IPS-NIHi7 (cell line): Measurements from ENCODE around the gene SLAMF1.
A peak's percentile ranks its signal among the peaks of the same experiment; 100 is the strongest.
"Not testable (repeated sequence)": the region's sequence is repeated elsewhere in the genome, so short reads cannot be mapped to it uniquely, and the experiment has no call there.

Experiments
- DNase-seq: peaks from one replicate; pipeline ENCODE4 v3.0.0; 2012; ENCODE audit warnings: mixed read lengths; ENCODE audit errors: extremely low spot score

Gene SLAMF1, protein sequence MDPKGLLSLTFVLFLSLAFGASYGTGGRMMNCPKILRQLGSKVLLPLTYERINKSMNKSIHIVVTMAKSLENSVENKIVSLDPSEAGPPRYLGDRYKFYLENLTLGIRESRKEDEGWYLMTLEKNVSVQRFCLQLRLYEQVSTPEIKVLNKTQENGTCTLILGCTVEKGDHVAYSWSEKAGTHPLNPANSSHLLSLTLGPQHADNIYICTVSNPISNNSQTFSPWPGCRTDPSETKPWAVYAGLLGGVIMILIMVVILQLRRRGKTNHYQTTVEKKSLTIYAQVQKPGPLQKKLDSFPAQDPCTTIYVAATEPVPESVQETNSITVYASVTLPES

DNA sequence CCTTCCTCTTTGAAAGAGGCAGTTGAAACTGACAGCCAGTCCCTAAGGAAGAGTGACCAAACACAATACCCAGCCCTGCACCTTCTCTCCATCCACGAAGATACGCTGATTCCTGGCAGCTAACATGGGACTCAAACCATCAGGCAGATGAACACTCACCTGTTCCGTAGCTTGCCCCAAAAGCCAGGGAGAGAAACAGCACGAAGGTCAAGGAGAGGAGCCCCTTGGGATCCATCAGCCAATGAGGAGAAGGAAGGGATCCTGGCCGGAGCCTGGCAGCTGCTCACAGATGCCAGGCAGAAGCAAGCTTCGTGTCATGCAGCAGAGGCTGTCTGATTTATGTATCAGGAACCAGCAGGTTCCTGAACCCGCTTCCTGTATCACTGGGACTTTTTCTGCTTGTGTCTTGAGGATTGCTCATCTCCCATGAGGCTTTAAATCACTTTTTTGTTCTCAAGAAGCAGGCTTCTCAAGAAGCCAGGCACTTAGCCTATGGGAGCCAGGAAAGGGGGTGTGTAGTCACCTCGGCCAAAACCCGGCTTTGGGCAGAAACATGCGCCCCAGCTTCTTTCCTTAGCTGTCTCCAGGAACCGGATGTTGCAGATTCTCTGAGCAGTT lies at the start of gene SLAMF1:
SLAMF1 (minus strand) TSS at position 334 of the 618 bp plus-strand sequence; CDS start at position 235, 99 bp downstream.
- no peak for DNase-seq

DNA sequence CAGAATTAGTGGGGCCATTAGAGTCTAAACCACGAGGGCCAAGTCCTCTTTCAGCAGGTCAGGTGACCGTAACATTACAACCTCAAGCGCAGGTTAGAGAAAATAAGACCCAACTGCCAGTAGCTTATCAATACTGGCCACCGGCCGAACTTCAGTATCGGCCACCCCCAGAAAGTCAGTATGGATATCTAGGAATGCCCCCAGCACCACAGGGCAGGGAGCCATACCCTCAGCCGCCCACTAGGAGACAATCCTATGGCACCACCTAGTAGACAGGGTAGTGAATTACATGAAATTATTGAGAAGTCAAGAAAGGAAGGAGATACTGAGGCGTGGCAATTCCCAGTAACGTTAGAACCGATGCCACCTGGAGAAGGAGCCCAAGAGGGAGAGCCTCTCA lies 45.5 kb upstream of the SLAMF1 start:
- not testable (repeated sequence) for DNase-seq

DNA sequence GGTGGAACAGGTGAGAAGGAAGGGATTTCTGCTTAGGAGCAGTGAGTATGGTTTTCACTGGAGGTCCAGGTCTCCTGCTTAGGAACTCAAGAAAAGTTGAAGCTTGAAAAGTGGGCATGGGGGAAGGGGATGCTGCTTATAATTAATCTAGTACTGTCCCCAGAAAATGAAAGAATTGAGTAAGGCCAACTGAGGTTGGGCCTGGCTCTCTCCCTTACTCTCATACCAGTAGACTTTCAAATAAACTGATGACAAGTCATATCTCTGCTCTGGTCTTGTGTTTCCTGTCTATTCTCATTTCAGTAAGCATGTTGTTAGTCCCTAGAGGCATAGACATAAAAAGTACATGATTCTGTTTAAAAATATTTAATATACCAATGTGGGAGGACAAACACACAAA lies 38.4 kb upstream of the SLAMF1 start:
- DNase-seq = no peak

DNA sequence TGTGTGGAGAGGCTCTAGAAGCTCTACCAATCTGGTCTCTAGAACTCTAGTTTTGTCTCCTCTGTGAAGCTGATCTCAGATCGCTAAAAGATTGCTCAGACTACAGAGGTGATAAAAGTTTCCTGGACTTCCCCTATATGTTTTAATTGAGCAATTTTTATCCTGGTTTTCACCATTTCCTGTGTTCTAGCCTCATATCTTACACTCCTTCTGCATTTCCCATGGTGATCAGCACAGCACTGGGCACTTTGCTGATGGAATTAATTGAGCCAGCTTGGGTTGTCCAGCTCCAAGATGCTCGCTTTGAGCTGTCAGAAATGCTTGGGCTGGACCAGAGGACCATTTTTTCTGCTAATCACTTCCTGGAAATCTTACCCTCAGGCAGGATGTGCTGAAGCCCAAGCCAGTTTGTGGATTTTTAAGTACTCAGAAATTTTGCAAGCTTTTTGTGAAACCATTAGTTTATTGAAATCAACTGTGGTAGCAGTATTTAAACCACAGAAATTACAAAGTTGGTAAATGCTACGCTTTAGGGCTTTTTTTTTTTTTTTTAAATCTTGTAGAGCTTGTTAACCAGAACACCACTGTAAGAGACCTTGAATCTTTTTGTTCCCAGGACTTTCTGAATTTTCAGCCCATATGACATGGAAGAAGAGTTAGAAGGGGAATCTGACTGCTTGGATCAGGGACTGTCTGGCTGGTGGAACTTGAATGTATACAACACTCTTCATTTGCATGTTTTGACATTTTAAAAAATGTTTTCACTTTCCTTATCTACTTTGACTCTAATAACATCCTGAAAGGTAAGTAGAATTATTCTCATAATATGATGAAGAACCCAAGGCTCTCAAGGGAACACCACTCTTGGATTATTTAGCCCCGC lies 36.4 kb upstream of the SLAMF1 start:
- no peak for DNase-seq

DNA sequence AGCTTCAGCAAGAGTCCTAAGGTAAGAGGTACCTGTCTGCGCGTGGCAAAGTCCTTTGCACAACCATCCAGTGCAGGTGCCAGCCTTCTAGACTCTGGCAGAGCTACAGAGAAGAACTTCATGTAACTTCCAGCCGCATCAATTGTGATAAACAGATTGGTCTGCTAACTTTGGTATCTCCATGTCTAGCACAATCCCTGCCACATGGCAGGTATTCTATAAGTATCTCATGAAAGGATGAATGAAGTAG lies 35.0 kb upstream of the SLAMF1 start:
- no peak for DNase-seq

DNA sequence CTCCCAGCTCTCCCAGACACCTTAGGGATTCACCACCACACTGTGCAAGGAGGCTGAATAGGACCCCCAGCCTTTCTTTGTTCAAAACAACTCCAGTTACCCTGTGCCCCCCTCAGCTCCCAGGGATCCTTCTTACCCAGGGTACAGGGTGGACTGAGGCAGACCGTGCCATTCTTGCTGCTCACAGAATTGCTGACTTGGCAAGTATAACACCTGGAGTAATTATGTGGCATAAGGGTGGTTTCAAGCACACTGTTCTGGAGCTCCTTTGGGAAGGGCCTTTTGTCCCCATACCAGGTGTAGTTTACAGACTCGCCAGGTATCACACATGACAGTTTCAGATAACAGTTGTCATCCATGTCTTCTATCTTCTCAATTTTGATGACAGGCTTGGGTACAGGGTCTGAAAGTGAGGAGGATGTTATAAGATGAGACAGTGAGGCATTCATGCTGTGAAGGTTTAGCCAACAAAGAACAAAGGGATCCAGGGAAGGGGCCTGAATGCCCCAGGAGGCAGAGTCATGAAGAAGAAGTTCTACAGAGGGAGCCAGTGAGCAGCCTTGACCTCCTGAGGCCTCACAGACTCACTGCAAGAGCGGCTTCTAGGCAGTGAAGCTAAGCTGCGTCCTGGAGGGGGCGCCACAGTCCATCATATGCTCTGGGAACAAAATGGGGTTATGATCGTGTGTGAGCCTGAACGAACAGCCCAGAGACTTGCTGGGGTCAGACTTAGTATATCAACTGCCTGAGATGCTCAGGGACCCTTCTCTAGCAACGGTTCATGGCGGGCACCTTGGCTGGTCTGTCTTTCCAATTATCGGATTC lies 34.4 kb upstream of the SLAMF1 start:
- peak; percentile 92 for DNase-seq

DNA sequence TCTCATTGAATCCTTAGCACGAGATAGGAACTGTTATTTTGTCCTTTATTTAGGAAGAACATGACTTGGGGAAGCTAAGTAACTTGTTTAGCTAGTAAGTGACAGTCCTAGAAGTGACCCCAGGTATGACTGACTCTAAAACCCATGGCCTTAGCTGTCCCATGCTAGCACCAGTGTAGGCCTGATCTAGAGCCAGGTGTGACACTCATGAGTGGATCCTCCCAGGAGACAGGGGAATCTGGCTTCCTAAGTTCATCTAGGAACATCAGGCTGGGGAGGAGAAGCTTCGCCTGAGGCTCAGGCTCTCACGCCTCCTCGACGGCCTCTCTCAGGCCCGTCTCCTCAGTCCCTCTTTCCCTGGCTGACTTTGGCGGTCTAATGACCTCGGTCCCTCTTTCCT lies 33.6 kb upstream of the SLAMF1 start:
- DNase-seq = no peak

DNA sequence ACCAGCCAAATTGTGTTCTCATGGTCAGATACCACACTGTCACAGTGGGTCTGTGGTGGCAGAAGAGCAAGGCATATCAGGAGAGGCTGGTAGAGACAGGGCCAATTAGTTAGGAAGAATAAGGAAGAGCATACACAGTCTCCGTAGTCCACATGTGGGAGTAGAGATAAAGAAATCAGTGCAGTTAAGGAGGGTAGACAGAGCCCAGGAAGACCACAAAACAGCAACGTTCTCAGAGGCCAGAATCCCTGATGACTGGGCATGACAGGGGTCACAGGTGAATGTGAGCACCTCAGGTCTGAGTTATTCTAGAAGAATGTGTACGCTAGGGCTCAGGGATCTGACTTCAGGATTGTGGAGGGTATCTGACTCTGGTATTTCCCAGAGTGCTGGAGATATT lies 33.0 kb upstream of the SLAMF1 start:
- no peak for DNase-seq

DNA sequence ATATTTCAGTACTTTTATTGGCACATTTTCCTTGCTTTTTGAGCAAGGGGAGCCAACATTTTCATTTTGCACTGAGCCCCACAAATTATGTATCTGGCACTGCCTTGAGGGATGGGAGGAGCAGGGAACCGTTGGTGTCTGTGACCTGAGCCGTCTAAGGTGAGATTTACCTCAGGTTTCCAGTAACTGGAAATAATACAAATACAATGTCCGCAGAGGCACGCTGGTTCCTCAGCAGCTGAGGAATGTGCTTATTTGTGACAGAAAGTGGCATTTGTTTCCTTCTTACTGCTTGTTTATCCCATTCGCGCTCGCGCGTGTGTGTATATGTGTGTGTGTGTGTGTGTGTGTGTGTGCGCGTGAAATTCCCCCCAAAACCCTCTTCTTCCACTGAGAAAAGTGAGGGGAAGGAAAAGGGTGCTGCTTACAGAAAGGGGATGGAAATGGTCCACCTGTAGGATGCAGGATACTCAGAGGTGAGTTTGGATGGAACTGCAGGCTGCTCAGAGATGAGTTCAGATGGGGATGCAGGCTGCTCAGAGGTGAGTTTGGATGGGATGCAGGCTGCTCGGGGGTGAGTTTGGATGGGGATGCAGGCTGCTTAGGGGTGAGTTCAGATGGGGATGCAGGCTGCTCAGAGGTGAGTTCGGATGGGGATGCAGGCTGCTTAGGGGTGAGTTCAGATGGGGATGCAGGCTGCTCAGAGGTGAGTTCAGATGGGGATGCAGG lies 30.2 kb upstream of the SLAMF1 start:
- no peak for DNase-seq

DNA sequence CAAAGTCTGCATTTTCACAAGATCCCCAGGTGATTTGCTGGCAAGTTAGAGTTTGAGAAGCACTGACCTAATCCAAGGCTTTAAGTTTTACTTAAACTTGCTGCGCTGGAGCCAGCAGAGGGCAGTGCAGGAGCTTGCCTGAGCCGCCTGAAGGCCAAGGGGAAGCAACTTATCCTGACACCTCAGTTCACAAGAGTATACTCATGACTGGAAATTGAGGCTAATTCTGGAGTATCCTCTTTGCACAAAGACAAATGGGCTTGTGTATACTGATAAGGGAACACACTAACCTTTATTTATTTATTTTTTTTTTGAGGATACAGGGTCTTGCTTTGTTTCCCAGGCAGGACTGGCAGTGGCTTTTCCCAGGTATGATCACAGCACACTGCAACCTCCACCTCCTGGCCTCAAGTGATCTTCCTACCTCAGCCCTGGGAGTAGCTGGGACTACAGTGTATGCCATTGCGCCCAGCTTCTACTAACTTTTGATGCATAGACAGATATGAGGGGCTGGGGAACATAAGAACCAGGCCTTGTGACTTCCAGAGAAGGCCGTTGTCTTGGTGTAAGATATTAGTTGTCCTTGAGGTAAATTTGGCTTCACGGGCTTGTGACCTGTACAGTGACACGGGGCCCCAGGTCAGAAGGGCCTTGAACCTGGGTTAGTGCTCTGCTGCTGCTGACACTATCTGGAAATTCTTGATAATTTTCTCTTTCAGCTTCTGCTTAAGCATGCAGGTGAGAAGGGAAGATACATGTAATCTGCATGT lies 29.0 kb upstream of the SLAMF1 start:
- peak; percentile 64 for DNase-seq

DNA sequence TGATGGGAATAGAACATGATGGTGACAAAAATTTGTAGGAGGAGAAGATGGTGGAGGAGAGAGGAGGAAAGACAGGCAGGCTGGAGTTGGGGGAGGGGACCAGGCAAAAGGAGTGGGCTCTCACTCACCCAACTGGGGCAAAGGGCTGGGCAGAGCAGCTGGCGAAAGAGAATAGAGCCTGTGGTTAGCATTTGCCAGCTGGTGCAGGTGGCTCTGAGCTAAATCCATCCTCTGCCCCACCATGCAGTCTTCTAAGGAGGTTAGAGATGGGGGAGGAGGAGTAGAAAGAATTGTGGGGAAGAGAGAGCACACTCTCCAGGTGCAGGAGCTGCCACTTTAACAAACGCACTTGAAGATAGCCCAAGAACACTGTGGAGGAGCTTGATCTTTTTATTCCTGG lies 27.6 kb upstream of the SLAMF1 start:
- no peak for DNase-seq

DNA sequence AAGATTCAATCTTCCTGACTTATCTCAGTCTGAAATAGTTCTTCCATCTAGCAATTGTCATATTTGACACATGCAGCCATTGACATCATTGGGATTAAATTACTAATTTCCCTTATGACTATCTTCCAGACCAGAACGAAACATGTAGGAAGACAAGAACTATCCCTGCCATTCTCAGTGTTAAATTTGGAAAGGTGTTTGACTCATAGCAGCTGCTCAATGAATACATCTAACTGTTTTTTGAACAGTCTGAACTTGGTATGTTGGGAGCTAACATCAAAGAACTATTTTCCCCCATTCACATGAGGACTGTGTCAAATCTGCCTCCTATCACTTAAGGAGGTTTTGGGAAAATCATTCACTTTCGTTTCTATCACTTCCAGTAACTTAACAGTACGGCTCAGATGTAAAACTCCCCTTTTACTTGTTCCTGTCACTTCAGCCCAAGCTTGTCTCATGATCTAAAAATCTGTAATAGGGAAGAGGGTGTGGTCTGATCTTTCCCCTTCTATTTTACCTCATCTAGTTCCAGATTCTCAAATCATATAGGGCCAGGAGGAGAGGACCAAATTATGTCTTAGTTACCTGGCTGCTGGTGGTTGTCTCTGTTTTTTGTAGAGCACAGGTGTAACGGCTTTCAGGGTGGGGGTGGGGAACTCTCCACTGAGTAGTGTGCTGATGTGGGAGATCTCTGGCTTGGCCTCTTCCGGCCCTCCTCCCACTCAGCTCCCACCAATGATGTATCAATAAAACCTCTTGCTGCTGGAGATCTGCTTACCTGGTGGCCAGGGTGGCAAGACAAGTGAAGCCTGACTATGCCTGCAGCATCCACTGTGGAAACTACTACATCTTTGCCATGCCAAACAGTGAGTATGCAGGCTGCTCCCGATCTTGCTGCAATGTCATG lies 26.2 kb upstream of the SLAMF1 start:
- DNase-seq = no peak

DNA sequence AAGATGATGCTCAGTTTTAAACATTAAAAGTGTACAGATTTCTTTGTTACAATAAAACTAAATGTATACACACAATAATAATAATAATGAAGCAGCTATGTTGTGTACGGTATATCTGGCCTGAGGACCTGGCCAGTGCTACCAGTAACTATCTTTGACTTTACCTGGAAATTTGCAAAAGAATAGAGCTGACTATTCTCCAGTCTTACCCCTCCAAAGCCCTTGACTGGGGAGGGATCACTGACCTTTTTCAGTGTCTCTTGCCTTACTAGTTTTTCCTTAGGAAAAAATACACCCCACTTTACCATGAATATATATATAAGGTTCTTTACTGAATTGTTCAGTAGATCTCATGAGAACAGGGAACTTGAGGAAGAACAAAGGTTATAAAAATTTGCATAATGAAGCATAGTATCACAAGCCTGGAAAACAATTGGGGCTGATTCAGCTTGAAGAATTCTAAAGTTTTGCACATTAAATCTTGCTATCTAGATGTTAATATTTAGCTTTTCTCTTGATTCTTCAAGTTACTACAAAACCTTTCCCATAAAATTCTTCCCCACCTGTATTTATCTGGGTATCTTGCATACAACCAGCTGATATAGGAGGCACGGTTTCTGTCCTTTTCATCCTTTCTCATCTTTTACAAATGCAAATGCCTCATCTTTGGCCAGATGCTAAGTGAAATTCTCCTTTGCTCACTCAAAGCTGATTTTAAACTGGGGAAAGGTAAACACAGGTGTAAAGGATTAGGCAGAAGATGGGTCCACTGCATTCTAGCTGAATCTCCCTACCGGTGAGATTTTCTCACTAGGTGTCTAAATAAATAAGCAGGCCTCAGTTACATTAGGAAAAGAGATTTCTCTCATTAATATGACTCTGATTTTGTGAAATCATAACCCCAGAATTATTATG lies 25.0 kb upstream of the SLAMF1 start:
- no peak for DNase-seq

DNA sequence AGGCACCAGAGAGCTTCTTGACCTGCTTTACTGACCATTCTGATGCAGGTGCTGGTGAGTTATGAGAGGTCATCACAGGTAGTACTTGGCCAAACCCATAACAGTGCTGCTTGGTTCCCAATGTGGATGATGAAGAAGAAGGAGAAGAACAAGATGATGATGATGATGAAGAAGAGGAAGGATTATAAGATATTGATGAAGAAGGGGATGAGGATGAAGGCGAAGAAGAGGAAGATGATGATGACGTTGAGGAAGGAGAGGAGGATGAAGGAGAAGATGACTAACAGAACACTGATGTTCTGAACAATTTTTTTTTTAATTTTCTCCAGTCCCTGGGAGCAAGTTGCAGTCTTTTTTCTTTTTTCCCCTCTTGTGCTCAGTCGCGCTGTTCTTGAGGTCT lies 23.9 kb upstream of the SLAMF1 start:
- DNase-seq = no peak

DNA sequence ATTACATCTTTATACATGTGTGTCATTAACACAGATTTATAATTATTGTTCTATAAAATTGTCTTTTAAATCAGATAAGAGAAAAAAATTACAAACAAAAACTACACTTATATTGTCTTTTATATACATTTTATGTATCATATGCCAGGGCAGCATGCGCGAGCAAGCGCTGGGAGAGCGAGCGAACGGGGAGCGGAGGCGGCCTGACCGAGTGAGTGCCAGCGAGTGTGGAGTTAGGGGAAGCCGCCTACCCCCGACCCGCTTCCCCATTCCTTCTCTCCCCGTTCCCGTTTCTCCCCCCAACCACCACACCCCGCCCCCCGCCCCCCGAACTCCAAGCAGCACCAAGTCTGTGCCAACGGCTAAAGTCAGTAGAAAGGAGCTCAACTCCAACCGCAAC lies 23.0 kb upstream of the SLAMF1 start:
- DNase-seq = no peak

DNA sequence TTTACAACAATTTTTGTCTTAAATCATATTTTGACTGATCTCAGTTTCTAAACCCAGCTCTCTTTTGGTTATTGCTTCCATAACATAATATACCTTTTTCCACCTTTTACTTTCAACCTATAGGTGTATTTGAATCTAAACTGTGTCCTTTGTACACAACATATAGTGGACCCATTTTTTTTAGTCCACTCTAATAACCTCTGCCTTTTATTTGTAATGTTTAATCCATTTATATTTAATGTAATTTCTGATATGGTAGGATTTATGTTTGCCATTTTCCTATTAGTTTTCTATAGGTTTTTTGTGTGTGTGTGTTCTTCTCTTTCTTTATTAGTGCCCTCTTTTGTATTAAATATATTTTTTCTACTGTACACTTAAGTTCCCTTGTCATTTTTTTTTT lies 22.4 kb upstream of the SLAMF1 start:
- no peak for DNase-seq

DNA sequence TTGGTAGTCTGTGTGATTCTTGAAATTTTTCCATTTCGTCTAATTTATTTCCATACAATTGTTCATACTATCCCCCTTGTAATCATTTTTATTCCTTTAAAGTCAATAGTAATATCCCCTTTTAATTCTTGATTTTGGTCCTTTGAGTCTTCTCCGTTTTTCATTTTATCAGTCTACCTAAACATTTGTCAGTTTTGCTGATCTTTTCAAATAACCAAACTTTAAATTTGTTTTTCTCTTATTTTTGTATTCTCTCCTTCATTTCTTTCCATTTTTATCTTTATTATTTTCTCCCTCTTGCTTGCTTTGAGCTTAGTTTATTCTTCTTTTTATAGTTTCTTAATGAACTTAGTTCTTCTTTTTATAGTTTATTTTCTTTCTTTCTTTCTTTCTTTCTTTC lies 21.1 kb upstream of the SLAMF1 start:
- DNase-seq = no peak

DNA sequence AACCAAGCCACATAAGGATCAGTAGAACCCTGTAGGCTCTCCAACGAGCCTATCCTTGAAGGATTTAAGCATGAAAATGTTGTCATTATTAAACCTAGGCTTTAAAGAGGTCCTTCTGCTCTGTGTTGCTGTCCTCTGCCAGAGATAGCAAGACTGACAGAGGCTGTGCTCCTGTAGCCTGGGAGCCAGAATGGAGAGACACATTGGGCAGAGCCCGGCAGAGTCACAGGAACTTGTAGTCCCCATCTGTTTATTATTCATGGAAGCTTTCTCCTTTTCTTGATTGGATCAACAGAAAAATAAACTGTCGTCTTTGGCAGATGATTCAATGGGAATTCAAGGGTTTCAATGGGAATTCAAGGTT lies 19.2 kb upstream of the SLAMF1 start:
- DNase-seq = no peak
